ENCODE measurements around the gene NDFIP1.

NDFIP1 gene

DNA sequence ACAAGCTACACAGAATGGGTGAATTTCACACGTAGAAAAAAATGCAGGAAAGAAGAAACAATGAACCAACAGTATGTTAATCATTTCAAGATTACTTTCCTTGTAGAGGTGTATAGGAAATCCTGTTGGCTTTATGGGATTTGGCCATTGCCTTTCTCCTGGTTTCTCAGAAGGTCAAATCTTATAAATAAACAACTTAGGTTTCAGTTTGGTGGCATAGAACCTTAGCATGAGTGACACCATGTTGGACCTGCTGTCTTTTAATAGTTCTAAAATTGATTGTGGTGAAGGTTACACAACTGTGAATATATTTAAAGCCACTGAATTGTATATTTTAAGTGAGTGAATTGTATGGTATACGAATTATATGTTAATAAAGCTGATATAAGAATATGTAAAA is 16.7 kb upstream of the NDFIP1 start:
- no peak for DNase-seq (ENCODE audit: low spot score)

DNA sequence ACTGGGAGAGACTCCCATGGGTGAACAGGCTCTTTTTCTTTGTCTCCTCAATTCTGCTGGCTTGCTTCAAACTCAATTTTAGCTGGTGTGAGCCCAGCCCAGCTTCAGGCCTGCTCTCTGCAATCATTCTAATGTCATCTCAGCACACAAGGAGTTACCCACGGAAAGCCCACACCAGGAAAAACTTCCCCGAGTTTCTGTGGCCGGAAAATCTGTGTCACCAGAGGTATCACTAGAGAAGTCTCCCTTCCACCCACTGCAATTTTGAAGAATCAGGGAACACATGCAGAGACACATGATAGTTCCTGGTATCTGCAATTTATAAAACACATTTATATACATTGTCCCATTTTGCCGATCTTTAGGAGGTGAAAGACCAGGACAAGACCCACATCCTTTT is 13.5 kb upstream of the NDFIP1 start:
- no peak for DNase-seq (ENCODE audit: low spot score)

DNA sequence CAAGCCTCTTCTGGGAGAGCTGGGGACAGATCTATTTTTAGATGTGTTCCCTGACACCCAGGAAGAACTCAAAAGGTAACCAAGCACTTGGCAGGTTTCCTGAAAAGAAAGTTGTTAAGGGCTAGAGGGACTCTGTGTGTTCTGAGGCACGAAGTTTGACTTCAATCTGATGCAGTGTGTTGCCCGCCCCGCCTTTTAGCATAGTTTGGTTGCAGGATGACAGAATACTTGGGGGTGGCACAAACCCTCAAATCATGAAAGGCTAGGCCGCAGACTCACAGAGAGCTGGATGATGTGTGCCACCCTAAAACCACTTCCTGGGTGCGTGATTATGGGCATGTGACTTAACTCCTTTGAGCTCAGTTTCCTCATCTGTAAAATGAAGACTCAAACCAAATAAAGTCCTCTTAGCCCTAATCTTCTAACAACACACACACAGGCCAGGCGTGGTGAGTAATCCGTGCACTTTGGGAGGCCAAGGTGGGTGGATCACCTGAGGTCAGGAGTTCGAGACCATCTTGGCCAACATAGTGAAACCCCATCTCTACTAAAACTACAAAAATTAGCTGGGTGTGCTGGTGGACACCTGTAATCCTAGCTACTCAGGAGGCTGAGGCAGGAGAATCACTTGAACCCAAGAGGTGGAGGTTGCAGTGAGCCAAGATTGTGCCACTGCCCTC is 12.8 kb upstream of the NDFIP1 start:
- DNase-seq (ENCODE audit: low spot score): no peak

DNA sequence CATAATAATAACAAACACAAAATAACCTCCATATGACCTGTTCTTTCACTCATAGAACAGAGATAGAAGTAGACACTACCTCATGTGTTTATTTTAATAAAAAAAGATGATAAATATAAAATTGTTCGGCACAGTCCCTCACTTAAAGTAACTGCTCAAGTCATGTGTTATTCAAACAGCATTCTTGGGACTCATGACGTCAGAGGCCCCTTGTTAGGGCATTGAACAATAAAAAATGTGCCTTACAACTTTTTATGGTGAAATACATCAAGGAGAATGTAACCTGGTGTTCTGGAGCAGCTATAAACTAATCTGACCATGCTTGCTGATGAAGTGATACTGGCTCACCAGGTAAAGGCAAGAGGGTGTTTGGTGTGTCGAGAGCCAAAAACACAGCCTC is 12.2 kb upstream of the NDFIP1 start:
- no peak for DNase-seq (ENCODE audit: low spot score)

DNA sequence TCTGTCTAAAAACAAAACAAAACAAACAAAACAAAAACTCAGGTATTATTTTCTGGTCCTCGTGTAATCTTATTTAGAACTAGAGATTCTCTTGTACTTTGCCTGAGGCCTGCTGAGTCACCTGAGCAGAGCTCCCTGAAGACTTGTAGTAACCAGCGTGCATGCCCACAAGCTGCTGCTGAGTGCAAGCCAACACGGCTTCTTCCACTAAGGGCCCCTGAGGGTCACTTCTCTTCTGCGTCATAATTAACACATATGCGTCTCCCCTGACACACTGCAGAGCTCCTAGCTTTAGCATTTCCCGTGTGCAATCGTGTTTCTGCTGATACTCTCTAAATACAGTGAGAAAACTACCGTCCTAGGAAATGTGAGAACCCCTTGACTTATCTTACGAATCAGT is 10.9 kb upstream of the NDFIP1 start:
- DNase-seq (ENCODE audit: low spot score): no peak

DNA sequence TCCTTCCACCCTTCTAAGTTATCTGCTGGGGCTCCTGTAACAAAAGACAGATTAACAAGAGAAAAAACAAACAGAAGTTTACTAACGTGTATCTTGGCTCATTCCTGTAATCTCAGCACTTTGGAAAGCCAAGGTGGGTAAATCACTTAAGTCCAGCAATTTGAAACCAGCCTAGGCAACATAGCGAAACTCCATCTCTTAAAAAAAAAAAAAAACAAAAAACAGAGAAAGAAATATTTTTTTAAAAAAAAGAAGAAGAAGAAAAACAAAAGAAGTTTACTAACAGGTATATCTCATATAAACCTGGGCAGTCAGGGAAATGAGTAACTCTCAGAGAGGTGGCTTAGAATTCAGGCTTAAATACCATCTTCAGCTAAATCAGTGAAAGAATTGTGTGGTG is 10.3 kb upstream of the NDFIP1 start:
- no peak for DNase-seq (ENCODE audit: low spot score)

DNA sequence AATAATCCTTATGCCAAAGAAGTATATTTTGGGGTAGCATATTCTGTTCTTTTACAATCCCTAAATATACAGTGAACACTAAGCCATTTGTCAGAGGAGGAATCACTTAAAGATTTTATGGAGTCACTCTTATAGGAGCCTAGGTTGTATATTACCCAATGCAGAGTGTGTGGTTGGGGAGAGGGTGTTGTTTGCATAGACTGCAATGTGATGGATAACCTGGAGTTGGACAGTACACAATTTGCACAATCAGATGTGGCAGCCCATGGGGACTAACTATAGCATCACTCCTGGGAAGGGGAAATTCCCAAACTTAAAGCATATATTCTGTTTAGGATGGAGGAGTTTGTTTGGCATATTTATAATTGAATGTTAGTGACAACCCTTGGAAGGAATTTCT is 9.6 kb upstream of the NDFIP1 start:
- no peak for DNase-seq (ENCODE audit: low spot score)

DNA sequence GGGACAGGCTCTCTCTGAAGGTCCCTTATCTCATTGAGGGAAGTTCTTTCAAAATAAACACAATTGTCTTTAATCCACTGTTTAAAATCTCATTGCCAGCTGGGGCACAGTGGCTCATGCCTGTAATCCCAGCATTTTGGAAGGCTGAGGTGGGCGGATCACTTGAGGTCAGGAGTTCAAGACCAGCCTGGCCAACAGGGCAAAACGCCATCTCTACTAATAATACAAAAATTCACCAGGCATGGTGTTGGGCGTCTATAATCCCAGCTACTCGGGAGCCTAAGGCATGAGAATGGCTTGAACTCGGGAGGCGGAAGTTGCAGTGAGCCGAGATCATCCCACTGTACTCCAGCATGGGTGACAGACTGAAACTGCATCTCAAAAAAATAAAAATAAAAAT is 8.3 kb upstream of the NDFIP1 start:
- DNase-seq (ENCODE audit: low spot score): no peak

DNA sequence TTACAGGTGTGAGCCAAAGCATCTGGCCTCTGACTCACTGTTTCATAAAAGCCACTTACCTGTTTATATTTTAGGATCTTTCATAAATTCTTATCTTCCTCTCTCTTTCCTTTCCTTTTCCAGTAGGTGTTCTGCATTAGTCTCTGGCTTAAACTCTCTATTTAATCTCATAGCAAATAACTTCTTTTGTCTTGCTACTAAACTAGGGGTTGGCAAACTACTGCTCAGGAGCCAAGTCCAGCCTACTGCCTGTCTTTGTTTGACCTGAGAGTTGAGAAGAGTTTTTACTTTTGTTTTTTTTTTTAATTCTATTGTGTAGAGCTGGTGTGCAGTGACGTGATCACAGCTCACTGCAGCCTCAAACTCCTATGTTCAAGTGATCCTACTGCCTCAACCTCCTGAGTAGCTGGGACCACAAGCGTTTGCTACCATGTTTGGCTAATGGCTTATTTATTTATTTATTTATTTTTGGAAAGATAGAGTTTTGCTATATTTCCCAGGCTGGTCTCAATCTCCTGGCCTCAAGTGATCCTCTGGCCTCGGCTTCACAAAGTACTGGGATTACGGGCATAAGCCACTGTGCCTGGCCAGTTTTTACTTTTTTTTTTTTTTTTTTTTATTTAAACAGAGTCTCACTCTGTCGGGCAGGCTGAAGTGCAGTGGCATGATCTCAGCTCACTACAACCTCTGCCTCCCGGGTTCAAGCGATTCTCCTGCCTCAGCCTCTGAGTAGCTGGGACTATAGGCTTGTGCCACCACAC is 5.4 kb upstream of the NDFIP1 start:
- no peak for DNase-seq (ENCODE audit: low spot score)

DNA sequence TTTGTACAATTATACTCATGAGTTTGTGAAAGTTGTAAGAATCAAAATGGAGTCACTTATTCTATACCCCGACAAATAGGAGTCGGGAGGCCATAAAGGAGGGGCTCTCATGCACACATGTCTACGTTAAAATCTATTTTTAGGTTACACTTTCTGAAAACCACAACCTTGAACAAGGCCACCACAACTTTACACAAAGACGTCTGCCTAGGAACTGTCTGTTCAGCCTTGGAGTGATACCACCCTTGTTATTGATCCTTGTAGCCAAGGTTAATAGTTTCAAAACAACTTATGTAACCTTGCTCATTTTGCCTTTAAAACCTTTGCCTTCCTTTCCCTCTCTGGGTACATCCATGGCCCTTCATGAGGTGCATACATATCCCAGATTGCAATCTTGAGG is 4.1 kb upstream of the NDFIP1 start:
- DNase-seq (ENCODE audit: low spot score): no peak

DNA sequence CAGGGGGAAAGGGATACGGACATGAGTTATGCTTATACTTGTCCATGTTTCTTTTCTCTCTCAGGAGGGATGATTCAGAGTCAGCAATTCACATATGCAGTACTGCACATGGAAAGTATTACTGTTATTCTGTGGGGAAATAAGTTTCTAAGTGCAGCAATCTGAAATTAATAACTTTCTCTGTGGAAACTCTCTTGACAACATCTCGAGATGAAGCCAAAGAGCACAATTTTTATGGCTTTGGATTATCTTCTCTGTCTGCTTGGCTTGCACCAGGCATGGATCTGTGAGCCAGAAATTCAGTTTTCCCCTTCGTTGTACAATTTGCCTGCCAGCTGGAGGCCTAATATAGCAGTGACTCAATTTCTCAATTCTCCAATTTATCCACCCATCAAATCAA is 2.5 kb upstream of the NDFIP1 start:
- no peak for DNase-seq (ENCODE audit: low spot score)

DNA sequence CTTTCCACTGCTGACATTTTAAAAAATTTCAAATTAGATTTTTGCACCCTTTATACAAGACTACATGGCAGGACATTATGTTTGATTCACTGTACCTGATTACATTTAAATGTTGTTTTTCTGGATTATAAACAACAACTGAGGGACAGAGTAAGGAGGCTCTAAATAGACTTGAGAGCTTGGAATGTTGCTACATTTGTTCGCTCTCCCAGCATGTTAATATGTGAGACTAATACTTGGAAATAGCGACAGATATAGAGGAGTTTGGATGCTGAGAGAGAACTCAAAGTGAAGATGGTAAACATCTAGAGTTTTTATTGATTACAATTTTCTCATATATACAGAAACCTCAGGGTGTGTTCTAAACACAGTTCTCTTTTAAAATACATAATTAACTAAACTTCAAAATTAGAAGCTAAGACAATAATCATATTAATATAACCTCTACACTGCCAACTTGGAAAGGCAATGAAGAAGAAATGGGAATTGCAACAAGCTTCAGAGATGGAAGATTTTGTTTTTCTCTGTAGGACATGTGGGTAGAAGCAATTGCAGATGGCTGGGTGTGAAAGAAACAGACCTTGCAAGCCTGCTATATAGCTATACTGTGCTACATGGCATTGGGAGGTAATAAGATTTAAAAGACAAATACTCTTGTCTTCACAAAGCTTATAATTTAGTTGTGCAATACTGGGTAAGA is 1.4 kb upstream of the NDFIP1 start:
- DNase-seq (ENCODE audit: low spot score): no peak

DNA sequence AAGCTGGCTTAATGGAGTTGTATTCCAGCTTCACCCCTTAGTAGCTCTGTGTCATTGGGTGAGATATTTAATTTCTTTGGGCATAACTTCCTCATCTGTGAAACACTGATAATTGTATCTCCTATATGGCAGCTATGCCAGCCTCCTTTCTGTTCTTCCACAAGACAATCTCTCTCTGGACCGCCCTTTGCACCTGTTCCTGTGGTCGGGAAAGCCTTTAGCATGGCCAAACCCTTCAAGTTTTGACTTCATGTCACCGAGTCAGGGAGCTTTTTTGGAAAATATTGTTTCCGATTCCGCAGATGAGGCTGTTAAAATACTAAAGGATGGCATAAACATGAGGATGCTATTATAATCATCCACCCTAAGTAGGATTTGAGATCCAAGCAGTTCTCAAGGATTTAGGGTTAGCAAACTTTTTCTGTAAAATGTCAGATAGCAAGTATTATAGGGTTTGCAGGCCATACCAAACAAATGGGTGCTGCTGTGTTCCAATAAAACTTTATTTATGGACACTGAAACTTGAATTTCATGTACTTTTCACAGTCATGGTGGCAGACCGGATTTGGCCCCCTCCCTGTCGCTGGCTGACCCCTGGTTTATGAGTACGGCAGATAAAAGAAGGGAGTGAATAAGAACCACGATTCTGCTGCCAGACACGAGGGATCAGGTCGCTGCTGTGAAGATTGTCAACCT is 695 bp upstream of the NDFIP1 start:
- peak; percentile 86 for DNase-seq (ENCODE audit: low spot score)

DNA sequence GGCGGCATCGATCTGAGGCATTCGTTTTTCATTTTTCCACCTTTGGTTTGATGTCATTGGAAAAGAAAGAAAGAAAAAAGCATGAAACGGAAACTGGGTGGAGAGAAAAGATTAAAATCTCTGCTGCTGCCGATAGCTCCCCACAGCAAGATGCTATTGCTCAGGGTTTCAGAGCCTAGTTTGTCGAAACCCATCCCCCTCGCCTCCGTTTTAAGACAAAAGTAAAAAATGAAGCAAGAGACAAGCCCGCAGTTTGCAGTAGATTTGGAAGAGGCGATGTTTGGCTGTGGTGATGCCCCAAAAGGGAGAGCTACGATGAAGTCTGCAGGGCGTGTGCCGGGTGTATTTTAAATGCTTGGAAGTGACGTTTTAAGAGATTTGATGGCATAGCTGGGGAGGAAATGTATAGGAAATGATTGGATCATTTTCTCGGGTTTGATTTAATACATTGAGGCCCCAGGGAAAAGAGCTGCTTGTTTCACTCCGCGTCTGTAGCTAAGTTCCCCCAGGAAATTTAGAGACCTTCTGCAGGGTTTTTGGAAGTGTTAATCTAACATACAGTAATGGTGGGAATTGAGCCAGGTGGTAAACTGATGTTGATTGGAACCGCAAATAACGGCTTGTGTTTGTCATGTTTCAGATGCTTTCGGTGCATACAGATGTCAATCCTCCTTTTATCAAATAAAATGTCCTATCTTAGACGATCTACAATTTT is 909 bp downstream of the NDFIP1 start:
- DNase-seq (ENCODE audit: low spot score): peak; percentile 47

DNA sequence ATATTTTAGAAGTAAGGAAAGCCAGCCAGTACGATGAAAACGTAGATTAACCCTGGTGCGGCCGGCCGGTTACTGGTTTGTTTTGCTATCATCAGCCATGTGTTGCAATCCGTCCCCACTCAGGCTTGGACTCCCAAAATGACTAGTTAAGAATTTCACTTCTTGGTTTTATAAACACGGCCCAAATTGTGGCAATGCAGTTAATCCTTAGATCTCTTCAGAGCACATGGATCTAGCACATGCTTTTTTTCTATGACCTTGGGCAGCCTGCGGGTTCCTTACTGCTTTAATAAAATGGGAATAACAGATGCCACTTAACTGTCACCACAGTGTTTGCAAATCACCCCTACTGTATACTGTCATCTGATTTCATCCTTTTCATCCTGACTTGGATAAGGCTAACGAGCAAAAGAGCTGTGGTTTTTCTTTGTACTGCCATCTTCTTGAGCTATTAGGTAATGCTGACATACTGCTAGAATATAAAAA is 1.5 kb downstream of the NDFIP1 start:
- peak; percentile 47 for DNase-seq (ENCODE audit: low spot score)

DNA sequence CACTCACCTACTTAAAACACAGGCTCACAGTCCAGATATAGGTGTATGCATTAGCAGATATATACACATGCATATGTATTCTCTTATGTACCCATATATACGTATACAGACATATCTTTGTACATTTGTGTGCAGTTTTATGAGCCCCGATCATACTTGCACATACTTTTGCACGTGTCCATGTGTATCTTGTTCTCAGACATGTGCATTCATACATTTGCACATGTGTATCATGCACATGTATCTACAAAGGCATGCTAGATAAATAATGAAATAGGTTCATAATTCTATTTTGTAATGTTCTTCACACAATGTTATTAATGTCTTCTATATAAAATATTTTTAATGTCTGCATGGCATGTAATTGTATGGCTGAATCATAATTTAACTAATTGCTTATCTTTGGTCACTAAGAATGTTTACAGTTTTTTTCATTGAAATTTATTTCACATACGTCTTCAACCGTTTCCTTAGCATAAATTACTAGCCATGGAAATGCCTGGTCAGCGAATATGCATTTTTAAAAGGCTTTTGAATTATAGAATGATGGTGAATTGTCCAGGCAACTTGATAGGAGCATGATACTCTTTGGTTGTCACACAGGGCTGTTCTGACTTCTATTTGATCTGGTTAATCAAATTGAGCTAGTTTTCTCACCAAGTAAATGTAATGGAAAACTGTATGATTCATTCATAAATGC is 2.6 kb downstream of the NDFIP1 start:
- no peak for DNase-seq (ENCODE audit: low spot score)

DNA sequence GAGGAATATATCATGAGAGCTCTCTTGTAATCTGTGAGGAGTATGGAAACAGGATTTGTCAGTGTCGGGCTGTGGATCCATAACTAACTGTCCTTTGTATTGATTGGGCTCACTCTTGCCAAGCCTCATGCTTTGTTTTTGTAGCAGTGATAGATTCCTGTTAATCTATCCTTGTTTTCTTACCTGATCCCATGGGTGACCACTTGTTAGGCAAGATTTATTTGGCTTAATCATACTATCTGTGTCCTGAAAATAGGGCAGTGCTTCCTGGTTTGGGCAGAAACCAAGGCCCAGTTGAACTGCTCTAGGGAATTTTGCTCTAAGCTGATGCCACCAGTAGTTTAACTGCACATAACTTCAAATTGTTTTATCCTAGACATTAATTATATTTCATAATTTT is 6.1 kb downstream of the NDFIP1 start:
- no peak for DNase-seq (ENCODE audit: low spot score)

DNA sequence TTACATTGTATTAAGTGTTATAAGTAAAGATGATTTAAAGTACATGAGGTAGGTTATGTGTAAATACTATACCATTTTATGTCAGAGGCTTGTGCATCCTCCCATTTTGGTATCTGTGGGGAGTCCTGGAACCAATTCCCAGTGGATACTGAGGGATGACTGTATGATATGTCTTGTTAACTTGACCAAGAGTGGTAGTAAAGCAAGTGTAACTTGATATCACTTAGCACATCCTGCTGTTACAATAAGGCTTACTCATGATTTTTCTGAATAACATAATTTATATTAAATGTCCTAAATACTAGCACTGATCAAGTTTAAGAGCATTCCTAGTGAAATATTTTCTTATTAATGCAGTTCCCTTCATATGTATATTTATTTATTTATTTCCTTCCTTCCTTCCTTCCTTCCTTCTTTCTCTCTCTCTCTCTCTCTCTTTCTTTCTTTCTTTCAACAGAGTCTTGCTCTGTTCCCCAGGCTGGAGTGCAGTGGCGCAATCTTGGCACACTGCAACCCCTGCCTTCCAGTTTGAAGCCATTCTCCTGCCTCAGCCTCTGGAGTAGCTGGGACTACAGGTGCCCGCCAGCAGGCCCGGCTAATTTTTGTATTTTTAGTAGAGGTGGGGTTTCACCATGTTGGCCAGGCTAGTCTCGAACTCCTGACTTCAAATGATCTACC is 7.5 kb downstream of the NDFIP1 start:
- no peak for DNase-seq (ENCODE audit: low spot score)

DNA sequence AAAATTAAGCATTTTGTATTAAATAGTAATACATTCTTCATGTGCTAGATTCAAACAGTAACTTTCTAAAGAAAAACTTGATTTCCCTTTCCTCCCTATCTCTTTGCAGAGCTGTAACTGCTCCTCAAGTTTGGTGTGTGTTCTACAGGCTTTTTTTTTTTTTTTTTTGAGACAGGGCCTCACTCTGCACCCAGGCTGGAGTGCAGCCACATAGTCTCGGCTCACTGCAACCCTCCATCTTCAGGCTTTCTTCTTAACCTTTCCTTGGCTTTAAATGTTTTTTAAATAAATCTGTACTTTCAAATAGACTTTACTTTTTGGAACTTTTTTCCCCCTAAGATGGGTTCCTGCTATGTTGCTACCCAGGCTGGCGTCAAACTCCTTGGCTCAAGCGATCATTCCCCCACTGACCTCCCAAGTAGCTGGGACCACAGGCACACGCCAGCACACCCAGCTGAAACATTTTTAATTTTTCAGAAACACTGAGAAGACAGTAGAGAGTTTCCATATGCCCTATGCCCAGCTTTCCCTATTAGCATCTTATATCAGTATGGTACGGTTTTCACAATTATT is 9.1 kb downstream of the NDFIP1 start:
- no peak for DNase-seq (ENCODE audit: low spot score)

DNA sequence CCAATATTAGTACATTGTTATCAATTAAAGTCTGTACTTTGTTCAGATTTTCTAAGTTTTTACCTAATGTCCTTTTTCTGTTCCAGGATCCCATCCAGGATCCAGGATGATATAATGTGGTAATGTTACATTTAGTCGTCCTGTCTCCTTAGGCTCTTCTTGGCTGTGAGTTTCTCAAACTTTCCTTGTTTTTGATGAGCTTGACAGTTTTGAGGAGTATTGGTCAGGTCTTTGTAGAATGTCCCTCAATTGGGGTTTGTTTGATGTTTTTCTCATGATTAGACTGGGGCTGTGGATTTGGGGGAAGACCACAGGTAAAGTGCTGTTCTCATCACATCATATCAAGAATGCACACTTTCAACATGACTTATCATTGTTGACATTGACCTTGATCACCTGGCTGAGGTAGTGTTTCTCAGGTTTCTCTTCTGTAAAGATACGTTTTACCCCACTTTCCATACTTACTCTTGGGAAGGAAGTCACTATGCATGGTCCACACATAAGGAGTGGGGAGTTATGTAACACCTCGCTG is 9.6 kb downstream of the NDFIP1 start:
- no peak for DNase-seq (ENCODE audit: low spot score)
